Smooth muscle cell (in vitro differentiated cells): ENCODE data around the gene METTL15. TPM values are rescaled to one million over a fixed set of nuclear protein-coding genes. Genes with fewer than 3 reads are reported as not detected.

Experiments
- DNase-seq: peaks from one replicate; lab custom pipeline; 2025; ENCODE audit not compliant: unreplicated experiment; lab: John Stamatoyannopoulos, UW
- H2AFZ ChIP-seq: fragments of 200-600 bp; sonication (generic); 2 replicates; pipeline ENCODE4 v1.6.0; 2016; ENCODE audit warnings: antibody characterized with exemption, low read depth, mild to moderate bottlenecking
- H3F3A ChIP-seq: fragments of 200-600 bp; sonication (generic); 2 replicates; pipeline ENCODE4 v1.6.0; 2017; ENCODE audit warnings: antibody characterized with exemption, low read depth
- H3K27ac ChIP-seq: fragments of 200-600 bp; sonication (generic); 2 replicates; pipeline ENCODE4 v1.5.1; 2016; ENCODE audit warnings: low read depth, mild to moderate bottlenecking
- H3K27me3 ChIP-seq: fragments of 200-600 bp; sonication (generic); 2 replicates; pipeline ENCODE4 v1.6.1; 2016; ENCODE audit warnings: low read depth, mild to moderate bottlenecking
- H3K36me3 ChIP-seq: fragments of 200-600 bp; sonication (generic); 2 replicates; pipeline ENCODE4 v1.5.1; 2016; ENCODE audit warnings: low read depth
- H3K4me1 ChIP-seq: fragments of 200-600 bp; sonication (generic); 2 replicates; pipeline ENCODE4 v1.5.1; 2016; ENCODE audit warnings: low read depth
- H3K4me2 ChIP-seq: fragments of 200-600 bp; sonication (generic); 2 replicates; pipeline ENCODE4 v1.6.0; 2016; ENCODE audit warnings: mild to moderate bottlenecking
- H3K4me3 ChIP-seq: fragments of 200-600 bp; sonication (generic); 2 replicates; pipeline ENCODE4 v1.5.1; 2016; ENCODE audit warnings: mild to moderate bottlenecking
- H3K79me2 ChIP-seq: fragments of 200-600 bp; sonication (generic); 2 replicates; pipeline ENCODE4 v1.6.0; 2016; ENCODE audit warnings: low read depth, mild to moderate bottlenecking
- H3K9ac ChIP-seq: fragments of 200-600 bp; sonication (generic); 2 replicates; pipeline ENCODE4 v1.6.0; 2016; ENCODE audit warnings: low read depth
- H3K9me3 ChIP-seq: fragments of 200-600 bp; sonication (generic); replicated peaks from 2 replicates; pipeline ENCODE4 v1.5.1; 2016; ENCODE audit warnings: low read depth
- H4K20me1 ChIP-seq: fragments of 200-600 bp; sonication (generic); 2 replicates; pipeline ENCODE4 v1.6.0; 2016; ENCODE audit warnings: low read depth
- WGBS: methylation state at CpG from one replicate; pipeline ENCODE4 v1.1.7; 2016; ENCODE audit warnings: low lambda C conversion rate; 5-methylcytosine and 5-hydroxymethylcytosine counted together
- polyA plus RNA-seq: library from polyadenylated mRNA; unstranded; fragments of >200 nt; fragmentation: Nextera tagmentation; extraction: Ambion mirVana; gene quantifications from 2 replicates; pipeline ENCODE4 v1.2.1, GENCODE V29; 2016
- total RNA-seq: library from RNA; depleted of rRNA; stranded (reverse); fragments of >200 nt; gene quantifications from 2 replicates; pipeline ENCODE4 v1.2.3, GENCODE V29; 2014
- TF ChIP-seq, protein P1 (sequence below): fragments of 200-600 bp; sonication (generic); IDR thresholded peaks from 2 replicates; pipeline ENCODE4 v1.5.1; 2017; ENCODE audit warnings: borderline replicate concordance, mild to moderate bottlenecking, antibody characterized with exemption; ENCODE audit not compliant: insufficient read depth, poor library complexity, severe bottlenecking

The METTL15 gene
- total and polyA plus RNA-seq, 2 experiments from 2014 or later, result 8.1 to 26.1 TPM

DNA sequence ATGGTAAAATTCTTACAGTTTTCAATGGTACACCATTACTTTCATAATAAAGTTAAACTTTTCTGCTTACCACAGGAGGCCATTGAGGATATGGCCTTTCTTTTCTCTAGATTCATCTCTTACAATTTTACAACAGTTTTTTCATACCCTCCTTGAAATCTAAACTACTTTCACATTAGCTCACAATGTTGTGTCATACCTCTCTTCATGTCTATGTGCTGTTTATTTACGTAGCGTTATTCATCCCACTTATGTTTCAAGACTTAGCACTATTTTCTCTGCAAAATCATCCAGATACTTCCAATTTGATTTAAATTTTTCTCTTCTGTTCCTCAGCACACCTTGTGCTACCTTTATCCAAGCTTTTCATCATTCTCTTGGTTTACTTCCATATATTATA is 123.3 kb downstream of the METTL15 start:
- no peak overlapping the region for H3K4me3 ChIP-seq
- TF ChIP-seq, protein P1, sequence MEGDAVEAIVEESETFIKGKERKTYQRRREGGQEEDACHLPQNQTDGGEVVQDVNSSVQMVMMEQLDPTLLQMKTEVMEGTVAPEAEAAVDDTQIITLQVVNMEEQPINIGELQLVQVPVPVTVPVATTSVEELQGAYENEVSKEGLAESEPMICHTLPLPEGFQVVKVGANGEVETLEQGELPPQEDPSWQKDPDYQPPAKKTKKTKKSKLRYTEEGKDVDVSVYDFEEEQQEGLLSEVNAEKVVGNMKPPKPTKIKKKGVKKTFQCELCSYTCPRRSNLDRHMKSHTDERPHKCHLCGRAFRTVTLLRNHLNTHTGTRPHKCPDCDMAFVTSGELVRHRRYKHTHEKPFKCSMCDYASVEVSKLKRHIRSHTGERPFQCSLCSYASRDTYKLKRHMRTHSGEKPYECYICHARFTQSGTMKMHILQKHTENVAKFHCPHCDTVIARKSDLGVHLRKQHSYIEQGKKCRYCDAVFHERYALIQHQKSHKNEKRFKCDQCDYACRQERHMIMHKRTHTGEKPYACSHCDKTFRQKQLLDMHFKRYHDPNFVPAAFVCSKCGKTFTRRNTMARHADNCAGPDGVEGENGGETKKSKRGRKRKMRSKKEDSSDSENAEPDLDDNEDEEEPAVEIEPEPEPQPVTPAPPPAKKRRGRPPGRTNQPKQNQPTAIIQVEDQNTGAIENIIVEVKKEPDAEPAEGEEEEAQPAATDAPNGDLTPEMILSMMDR, result no peak
- no peak overlapping the region for H3K27ac ChIP-seq
- H3K9me3 ChIP-seq, result no peaks in the 10 kb centered on the region
- no peaks in the 10 kb centered on the region for H3F3A ChIP-seq
- DNase-seq, result no peak
- no peaks in the 10 kb centered on the region for H3K4me1 ChIP-seq
- no peaks in the 10 kb centered on the region for H3K36me3 ChIP-seq
- 81% methylated on average over 2 of the region's 2 CpGs for WGBS
- H4K20me1 ChIP-seq, result no peaks in the 10 kb centered on the region
- H2AFZ ChIP-seq, result no peak overlapping the region
- H3K4me2 ChIP-seq, result no peak overlapping the region
- no peaks in the 10 kb centered on the region for H3K27me3 ChIP-seq
- no peak overlapping the region for H3K9ac ChIP-seq
- no peaks in the 10 kb centered on the region for H3K79me2 ChIP-seq

DNA sequence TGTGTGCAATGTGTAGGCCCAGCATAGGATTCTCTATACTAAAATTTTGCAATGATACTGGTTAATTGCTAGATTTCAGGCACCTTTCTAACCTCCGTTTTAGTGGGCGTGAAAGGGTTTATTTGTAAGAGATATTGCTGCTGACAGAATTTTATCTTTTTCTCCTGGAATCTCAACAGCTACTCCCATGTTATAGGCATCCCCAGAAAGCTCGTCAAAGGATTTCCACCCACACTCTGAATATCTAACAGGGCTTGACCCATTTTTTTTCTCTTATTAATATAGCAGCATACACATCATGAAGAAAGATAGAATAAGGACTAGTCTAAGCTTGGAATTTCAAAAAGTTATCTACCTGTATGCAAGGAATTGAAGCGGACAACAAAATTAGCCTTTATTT is 124.5 kb downstream of the METTL15 start:
- Histone ChIP-seq H3K4me1 (no peaks in the 10 kb centered on the region), H3K36me3 (no peaks in the 10 kb centered on the region), H3K4me3 (no peak overlapping the region), H2AFZ (no peak overlapping the region), H3F3A (no peaks in the 10 kb centered on the region), H3K9ac (no peak overlapping the region), H4K20me1 (no peaks in the 10 kb centered on the region), H3K27ac (no peak overlapping the region), H3K4me2 (no peak overlapping the region), H3K9me3 (no peaks in the 10 kb centered on the region), H3K79me2 (no peaks in the 10 kb centered on the region), H3K27me3 (no peaks in the 10 kb centered on the region)
- WGBS, result 84% methylated on average over 4 of the region's 4 CpGs
- TF ChIP-seq, protein P1, result no peak
- DNase-seq, result no peak

DNA sequence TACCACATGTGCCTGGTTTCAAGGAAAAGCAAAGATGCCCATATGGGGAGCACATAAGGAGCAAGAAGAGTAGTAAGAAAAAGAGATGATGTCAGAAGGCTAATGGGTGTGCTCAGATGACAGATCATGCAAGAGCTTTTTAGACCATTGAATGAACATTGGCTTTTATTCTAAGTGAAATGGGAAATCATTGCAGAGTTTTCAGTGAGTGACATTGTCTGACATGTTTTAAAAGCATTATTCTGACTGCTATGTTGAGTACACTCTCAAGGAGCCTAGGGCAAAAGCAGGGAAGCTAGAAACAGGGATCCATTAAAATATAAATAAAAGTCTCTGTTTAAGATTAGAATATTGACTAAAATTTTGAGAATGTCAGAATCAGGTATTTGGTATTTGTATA is 133.6 kb downstream of the METTL15 start:
- DNase-seq, result no peak
- no peak overlapping the region for H3K4me3 ChIP-seq
- no peaks in the 10 kb centered on the region for H3K27me3 ChIP-seq
- H3K4me1 ChIP-seq, result no peaks in the 10 kb centered on the region
- no peak overlapping the region for H3K9ac ChIP-seq
- H3K79me2 ChIP-seq, result no peaks in the 10 kb centered on the region
- TF ChIP-seq, protein P1, result no peak
- H3K4me2 ChIP-seq, result no peak overlapping the region
- no peaks in the 10 kb centered on the region for H4K20me1 ChIP-seq
- no peaks in the 10 kb centered on the region for H3F3A ChIP-seq
- H3K36me3 ChIP-seq, result no peaks in the 10 kb centered on the region
- H3K27ac ChIP-seq, result no peak overlapping the region
- H3K9me3 ChIP-seq, result no peaks in the 10 kb centered on the region
- H2AFZ ChIP-seq, result no peak overlapping the region

DNA sequence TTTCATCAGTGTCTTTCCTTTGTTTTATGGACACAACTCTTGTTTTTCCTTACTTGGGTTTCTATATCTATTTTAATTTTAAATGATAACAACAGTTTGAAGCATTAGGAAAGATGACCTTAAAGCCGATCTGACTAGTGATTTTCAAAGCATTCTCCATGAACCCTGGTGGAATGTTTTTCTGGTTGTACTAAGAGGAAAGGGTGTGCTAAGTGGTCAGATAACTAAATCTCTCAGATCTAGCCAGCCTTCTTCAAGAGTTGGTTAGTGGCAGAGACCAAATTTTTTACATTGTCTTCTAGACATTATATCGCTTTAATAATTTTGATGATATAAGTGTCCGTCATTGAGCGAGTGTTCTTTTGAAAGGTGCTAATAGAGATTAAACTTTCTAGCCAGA is 134.4 kb downstream of the METTL15 start:
- H3K4me1 ChIP-seq, result no peaks in the 10 kb centered on the region
- no peaks in the 10 kb centered on the region for H4K20me1 ChIP-seq
- no peak overlapping the region for H3K4me2 ChIP-seq
- no peak overlapping the region for H3K4me3 ChIP-seq
- H3F3A ChIP-seq, result no peaks in the 10 kb centered on the region
- WGBS, result 87% methylated on average over 4 of the region's 4 CpGs
- H3K9ac ChIP-seq, result no peak overlapping the region
- TF ChIP-seq, protein P1, result no peak
- H3K27me3 ChIP-seq, result no peaks in the 10 kb centered on the region
- H3K27ac ChIP-seq, result no peak overlapping the region
- no peak for DNase-seq
- no peaks in the 10 kb centered on the region for H3K9me3 ChIP-seq
- H3K36me3 ChIP-seq, result no peaks in the 10 kb centered on the region
- no peaks in the 10 kb centered on the region for H3K79me2 ChIP-seq
- H2AFZ ChIP-seq, result no peak overlapping the region
